Esophagus (tissue), 2 donors: ENCODE results near the gene AFAP1L1. TPM values are rescaled to one million over a fixed set of nuclear protein-coding genes. Genes with fewer than 3 reads are reported as not detected.
A peak's percentile ranks its signal among the peaks of the same experiment; 100 is the strongest.

Source experiments
- H3K27ac ChIP-seq, 2 donors: one replicate each; pipeline ENCODE4 v1.5.1; 2013; ENCODE audit warnings: low read depth in 2 of 2, mild to moderate bottlenecking in 2 of 2, inconsistent platforms in 1 of 2, low read length in 1 of 2, moderate library complexity in 1 of 2
- H3K27me3 ChIP-seq, 2 donors: one replicate each; pipeline ENCODE4 v1.6.1; 2013; ENCODE audit warnings: low read length in 2 of 2, control low read depth in 1 of 2, mild to moderate bottlenecking in 1 of 2; ENCODE audit not compliant: insufficient read depth in 2 of 2, control insufficient read depth in 1 of 2
- H3K36me3 ChIP-seq, 2 donors: one replicate each; pipeline ENCODE4 v1.6.1; 2013; ENCODE audit warnings: low read length in 1 of 2; ENCODE audit not compliant: control insufficient read depth in 2 of 2, insufficient read depth in 2 of 2
- H3K4me1 ChIP-seq, 2 donors: one replicate each; pipeline ENCODE4 v1.6.1; 2013; ENCODE audit warnings: low read length in 1 of 2; ENCODE audit not compliant: control insufficient read depth in 2 of 2, insufficient read depth in 2 of 2
- H3K4me3 ChIP-seq, 2 donors: one replicate each; pipeline ENCODE4 v1.5.1; 2013; ENCODE audit warnings: low read length in 2 of 2, mild to moderate bottlenecking in 2 of 2, low read depth in 1 of 2, moderate library complexity in 1 of 2
- H3K9me3 ChIP-seq, 2 donors: one replicate each; pipeline ENCODE4 v1.6.1; 2013; ENCODE audit warnings: mild to moderate bottlenecking in 2 of 2, low read depth in 1 of 2, low read length in 1 of 2, moderate library complexity in 1 of 2; ENCODE audit not compliant: control insufficient read depth in 2 of 2, insufficient read depth in 1 of 2
- WGBS, 2 donors: extraction: QIAGEN DNeasy Blood & Tissue Kit; methylation state at CpG; one replicate each; pipeline ENCODE4 v1.1.7; 2013; 5-methylcytosine and 5-hydroxymethylcytosine counted together
- polyA plus RNA-seq, 2 donors: library from polyadenylated mRNA; stranded (reverse); fragments of 200-250 nt; gene quantifications; one replicate each; pipeline ENCODE4 v1.2.3, GENCODE V29; 2013
- donor health status: healthy with polysubstance abuse.
- donor health status: Bipolar disorder and iron deficiency.

The AFAP1L1 gene
- polyA plus RNA-seq, 2 donors: 2.1 to 2.6 TPM

DNA sequence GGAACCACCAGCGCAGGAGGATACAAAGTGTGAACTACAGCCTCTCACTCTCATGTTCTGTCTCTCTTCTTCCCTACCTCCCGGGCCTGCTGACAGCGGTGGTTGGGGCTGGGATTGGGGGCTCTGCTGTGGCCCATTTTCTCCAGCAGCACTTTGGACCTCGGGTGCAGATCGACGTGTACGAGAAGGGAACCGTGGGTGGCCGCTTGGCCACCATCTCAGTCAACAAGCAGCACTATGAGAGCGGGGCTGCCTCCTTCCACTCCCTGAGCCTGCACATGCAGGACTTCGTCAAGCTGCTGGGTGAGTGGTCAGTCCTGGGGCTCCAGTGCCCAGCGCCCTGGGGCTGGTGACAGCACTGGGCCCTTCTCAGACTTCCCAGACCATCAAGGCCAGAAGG is 90.9 kb downstream of the AFAP1L1 start:
- no peak overlapping the region for H3K4me3 ChIP-seq
- WGBS, 2 donors: 92% methylated on average over 12 of the region's 12 CpGs
- H3K9me3 ChIP-seq: no peaks in the 10 kb centered on the region

DNA sequence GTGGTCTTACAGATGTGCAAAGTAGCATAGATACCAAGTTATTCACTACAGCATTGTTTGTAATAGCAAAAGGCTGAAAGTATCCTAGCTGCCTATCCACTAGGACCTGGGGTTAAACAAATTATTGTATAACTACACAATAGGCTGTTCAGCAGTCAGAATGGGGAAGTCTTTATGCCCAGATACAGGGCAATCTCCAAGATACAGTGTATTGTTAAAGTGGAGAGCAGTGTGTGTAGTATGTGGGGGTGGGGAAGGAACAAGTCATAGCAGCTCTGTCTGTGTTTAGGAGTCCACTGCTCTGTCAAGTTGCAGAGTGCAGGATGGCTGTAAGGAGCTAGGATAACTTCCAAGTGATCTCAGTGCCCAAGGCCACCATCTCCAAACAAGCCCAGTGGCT is 91.7 kb downstream of the AFAP1L1 start:
- Histone ChIP-seq H3K27ac (no peak overlapping the region), H3K4me3 (no peak overlapping the region), H3K9me3 (no peaks in the 10 kb centered on the region), H3K4me1 (peaks cover 7 to 12% of the 10 kb centered on the region in 2 donors), H3K36me3 (no peaks in the 10 kb centered on the region), H3K27me3 (no peaks in the 10 kb centered on the region)

More for the DNA sequence above, 90.9 kb downstream of the AFAP1L1 start:
- H3K27me3 ChIP-seq: no peaks in the 10 kb centered on the region
- H3K36me3 ChIP-seq: no peaks in the 10 kb centered on the region
- no peak overlapping the region for H3K27ac ChIP-seq
- H3K4me1 ChIP-seq: peaks cover 9% of the 10 kb centered on the region in 2 donors

DNA sequence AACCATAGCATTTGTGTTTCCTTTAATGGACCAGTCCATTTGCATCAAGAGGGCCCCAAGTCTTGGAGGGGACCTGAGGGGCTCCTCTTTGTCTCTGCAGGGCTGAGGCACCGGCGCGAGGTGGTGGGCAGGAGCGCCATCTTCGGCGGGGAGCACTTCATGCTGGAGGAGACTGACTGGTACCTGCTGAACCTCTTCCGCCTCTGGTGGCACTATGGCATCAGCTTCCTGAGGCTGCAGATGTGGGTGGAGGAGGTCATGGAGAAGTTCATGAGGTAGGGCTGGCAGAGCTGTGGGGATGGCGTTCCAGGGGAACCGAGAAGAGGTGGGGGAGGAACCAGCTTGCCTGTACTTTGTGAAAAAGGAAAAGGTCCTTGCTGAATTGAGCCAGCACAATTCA is 92.3 kb downstream of the AFAP1L1 start:
- Histone ChIP-seq H3K4me1 (peaks cover 6 to 12% of the 10 kb centered on the region in 2 donors), H3K36me3 (no peaks in the 10 kb centered on the region), H3K9me3 (no peaks in the 10 kb centered on the region), H3K27me3 (no peaks in the 10 kb centered on the region), H3K4me3 (no peak overlapping the region), H3K27ac (no peak overlapping the region)
- WGBS, 2 donors: 93% methylated on average over 9 of the region's 9 CpGs

DNA sequence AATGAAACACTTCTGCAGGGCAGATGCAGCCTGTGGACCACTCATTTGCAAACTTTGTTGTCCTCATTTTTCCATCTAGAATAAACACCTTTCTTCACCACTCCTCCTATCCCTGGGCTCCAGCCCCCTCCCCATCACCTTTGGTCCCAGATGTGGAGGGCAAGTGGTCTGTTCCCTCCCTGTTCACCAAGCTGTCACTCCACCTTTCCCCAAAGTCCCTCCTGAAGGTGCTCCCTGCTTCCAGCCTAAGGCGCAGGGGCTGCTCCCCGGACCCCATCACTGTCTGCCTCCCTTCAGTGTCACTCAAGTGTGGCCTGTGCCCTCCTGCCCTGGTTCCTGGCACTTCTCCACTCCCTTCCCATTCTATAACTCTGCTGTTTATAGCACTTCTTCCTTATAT is 93.1 kb downstream of the AFAP1L1 start:
- Histone ChIP-seq H3K4me1 (peaks cover 6 to 8% of the 10 kb centered on the region in 2 donors), H3K27ac (no peak overlapping the region), H3K9me3 (no peaks in the 10 kb centered on the region), H3K27me3 (no peaks in the 10 kb centered on the region), H3K4me3 (no peak overlapping the region), H3K36me3 (no peaks in the 10 kb centered on the region)
- 94 to 97% methylated on average over 2 of the region's 2 CpGs for WGBS, 2 donors

DNA sequence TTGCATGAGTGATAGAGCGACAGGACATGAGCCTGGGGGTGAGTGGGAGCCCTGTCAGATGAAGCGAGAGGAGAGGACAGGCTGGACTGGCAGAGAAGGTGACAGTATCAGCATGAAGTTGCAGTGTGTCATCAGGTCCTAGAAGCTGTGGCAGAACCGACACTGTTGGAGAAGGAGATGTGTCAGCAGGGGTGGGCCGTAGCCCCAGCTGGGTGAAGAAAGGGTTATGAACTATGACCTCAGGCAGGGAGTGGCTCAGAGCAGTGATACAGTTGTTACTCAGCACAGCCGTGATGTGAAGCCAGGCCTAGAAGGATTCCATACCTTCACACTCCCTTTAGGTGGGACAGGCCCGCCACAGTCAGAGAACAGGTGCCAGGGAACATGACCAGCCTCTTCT is 93.8 kb downstream of the AFAP1L1 start:
- Histone ChIP-seq H3K4me3 (no peak overlapping the region), H3K4me1 (peaks cover 6 to 8% of the 10 kb centered on the region in 2 donors), H3K27me3 (no peaks in the 10 kb centered on the region), H3K27ac (peak overlapping the region in 1 of 2 donors; percentile 11), H3K36me3 (no peaks in the 10 kb centered on the region), H3K9me3 (no peaks in the 10 kb centered on the region)
- WGBS, 2 donors: 80 to 82% methylated on average over 6 of the region's 6 CpGs

DNA sequence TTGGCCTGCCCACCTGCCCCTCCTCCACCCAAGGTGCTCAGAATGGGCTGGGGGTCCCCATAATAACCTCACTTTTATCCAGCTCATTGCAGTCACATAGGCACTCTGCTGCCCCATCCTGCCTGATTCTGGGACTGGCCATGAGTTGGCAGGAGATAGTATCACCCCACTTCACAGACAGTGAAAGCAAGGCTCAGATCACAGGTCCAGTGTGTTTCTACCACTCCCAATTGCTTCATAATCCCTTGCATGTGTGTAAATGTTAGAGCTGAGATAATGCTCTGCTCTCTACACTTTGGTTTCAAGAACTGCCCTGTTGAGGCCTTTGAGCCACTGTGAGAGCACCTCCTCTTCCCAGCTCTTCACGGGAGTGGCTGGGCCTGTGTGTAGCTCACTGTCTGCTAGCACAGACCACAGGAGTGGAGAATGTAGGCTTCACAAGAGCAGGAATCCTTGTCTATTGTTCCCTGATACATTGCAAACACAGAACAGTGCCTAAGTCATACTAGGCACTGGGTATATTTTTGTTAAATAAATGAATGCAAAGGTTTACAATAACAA is 94.6 kb downstream of the AFAP1L1 start:
- Histone ChIP-seq H3K27me3 (no peaks in the 10 kb centered on the region), H3K4me1 (peaks cover 8 to 9% of the 10 kb centered on the region in 2 donors), H3K9me3 (no peaks in the 10 kb centered on the region), H3K36me3 (no peaks in the 10 kb centered on the region), H3K4me3 (no peak overlapping the region), H3K27ac (peak overlapping the region; percentile 11 to 16)
- 77 to 86% methylated on average over 1 of the region's 1 CpG for WGBS, 2 donors

DNA sequence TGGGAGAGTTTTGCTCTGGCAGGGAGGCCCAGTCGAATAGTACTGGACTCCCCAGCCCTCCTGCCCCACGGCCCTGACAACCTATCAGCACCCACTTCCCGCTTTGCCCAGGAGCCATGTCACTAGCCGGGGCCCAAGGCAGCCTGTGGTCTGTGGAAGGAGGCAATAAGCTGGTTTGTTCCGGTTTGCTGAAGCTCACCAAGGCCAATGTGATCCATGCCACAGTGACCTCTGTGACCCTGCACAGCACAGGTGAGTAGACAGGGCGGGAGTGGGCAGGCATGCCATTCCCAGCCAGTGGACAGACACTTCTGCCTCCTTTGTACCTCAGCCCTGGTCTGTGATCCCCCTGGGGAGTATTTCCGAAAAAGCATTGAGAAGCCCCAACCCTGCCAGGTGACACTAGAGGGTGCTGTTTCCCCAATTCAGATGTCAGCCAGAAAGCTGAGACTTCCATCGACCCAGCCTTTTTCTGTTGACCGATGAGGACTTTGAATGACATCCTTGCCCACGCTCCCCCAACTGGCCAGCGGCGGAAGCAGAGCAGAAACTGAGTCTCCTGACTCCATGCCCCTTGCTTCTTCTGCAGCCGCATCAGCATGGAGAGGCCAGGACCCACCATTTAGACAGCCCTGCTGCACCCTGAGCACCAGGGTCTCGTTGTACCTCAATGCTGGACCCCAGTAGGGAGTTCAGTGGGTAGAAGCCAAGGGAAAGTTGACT is 95.8 kb downstream of the AFAP1L1 start:
- Histone ChIP-seq H3K36me3 (no peaks in the 10 kb centered on the region), H3K27ac (peak overlapping the region in 1 of 2 donors; percentile 33)
- WGBS, 2 donors: 41 to 42% methylated on average over 14 of the region's 14 CpGs

DNA sequence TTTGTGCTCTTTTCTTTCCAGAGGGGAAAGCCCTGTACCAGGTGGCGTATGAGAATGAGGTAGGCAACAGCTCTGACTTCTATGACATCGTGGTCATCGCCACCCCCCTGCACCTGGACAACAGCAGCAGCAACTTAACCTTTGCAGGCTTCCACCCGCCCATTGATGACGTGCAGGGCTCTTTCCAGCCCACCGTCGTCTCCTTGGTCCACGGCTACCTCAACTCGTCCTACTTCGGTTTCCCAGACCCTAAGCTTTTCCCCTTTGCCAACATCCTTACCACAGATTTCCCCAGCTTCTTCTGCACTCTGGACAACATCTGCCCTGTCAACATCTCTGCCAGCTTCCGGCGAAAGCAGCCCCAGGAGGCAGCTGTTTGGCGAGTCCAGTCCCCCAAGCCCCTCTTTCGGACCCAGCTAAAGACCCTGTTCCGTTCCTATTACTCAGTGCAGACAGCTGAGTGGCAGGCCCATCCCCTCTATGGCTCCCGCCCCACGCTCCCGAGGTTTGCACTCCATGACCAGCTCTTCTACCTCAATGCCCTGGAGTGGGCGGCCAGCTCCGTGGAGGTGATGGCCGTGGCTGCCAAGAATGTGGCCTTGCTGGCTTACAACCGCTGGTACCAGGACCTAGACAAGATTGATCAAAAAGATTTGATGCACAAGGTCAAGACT is 96.5 kb downstream of the AFAP1L1 start:
- H3K9me3 ChIP-seq: no peaks in the 10 kb centered on the region
- no peaks in the 10 kb centered on the region for H3K27me3 ChIP-seq
- H3K4me3 ChIP-seq: no peak overlapping the region
- WGBS, 2 donors: 85 to 88% methylated on average over 22 of the region's 22 CpGs
- peaks cover 8 to 9% of the 10 kb centered on the region in 2 donors for H3K4me1 ChIP-seq
- H3K27ac ChIP-seq: no peak overlapping the region
- no peaks in the 10 kb centered on the region for H3K36me3 ChIP-seq

More for the DNA sequence above, 95.8 kb downstream of the AFAP1L1 start:
- no peaks in the 10 kb centered on the region for H3K27me3 ChIP-seq
- no peak overlapping the region for H3K4me3 ChIP-seq
- H3K4me1 ChIP-seq: peaks cover 8 to 9% of the 10 kb centered on the region in 2 donors
- no peaks in the 10 kb centered on the region for H3K9me3 ChIP-seq

DNA sequence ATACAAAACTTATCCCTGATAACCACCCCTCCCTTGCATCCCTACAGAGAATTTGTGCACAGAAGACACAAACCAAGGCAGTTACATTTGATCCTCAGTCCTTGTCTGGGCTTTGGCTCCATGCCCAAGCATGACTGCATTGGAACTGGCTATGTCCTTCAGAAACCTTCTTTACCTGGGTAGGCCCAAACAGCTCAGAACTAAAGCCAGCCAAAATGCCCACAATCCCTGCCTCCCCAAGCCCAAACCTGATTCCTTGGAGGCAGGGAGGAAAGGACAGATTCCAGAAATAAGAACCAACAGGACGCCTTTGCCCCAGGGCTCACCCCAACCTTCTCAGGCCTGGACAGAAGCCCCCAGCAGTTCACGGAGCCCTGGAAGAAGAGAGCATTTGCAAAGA is 99.2 kb downstream of the AFAP1L1 start:
- no peak overlapping the region for H3K27ac ChIP-seq
- H3K27me3 ChIP-seq: no peaks in the 10 kb centered on the region
- WGBS, 2 donors: 57 to 74% methylated on average over 2 of the region's 2 CpGs
- H3K4me1 ChIP-seq: peaks cover 6 to 8% of the 10 kb centered on the region in 2 donors
- no peaks in the 10 kb centered on the region for H3K36me3 ChIP-seq
- no peak overlapping the region for H3K4me3 ChIP-seq
- no peaks in the 10 kb centered on the region for H3K9me3 ChIP-seq
